ENCODE measurements around the gene A4GALT.
A peak's percentile ranks its signal among the peaks of the same experiment; 100 is the strongest.

The A4GALT gene

DNA sequence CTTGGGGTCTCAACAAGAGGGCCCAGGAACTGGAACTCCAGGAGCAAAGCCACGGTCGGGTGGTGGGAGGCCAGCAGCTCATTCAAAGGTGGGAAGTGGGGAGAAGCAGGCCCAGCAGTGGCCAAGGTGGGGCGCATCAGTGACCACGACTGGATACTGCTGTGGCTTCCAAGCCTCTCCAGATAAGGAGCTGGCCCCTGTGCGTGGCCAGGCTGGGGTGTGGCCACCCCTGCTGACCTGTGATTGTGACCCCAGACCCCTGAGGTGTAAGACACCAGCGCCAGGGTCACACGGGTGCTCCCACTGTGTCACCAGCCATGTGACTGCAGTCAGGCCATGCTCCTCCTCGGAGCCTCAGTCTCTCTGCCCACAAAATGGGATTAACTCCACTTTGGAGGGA lies 20.3 kb downstream of the A4GALT start:
- DNase-seq, result no peak

GRCh38 chr22:42699976-42700352 lies 20.7 kb downstream of the A4GALT start:
- DNase-seq, result no peak

DNA sequence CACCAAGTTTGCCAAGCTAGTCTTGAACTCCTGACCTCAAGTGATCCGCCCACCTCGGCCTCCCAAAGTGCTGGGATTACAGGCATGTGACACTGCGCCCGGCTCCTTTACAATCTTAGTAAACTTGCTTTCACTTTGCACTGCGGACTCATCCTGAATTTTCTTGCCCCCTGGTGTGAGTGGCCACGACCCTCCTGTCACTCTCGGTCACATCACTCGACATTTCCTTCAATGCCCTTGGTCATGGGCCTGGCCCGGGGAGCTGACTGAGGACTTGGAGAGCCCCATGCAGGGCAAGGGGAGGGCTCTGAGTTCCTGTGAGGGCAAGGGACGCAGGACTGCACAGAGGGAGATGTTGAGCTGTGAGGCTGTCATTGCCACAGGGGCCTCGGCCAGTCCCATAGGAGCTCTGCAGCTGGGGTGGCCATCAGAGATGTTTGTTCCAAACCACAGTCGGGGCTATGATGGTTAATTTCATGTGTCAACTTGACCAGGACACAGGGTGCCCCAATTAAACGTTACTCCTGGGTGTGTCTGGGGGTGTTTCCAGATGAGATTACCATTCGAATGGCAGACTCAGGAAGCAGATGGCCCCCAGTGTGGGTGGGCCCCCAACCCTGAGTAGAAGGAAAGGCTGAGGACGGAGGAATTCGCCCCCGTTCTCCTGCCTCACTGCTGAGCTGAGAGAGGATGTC lies 21.2 kb downstream of the A4GALT start:
- DNase-seq, result no peak

DNA sequence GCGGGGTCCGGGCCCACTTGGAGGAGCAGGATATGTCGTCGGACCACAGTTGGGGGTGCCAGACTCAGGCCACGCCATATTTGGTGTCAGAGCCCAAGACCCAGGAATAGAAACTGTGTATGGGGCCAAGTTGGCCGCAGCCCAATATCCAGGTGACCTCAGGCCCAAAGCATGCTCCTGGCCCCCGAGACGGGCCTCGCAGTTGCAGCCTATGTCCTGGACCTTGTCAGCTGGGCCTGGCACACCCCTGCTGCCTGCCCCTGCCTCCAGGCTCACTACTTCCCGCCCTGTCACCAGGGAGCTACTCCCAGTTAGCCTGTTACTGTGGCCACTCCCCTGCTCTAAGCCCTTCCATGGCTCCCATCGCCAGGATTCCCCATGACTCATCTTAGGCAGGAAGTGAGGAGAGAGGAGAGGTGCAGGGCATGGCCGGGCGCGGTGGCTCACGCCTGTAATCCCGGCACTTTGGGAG lies 23.1 kb downstream of the A4GALT start:
- no peak for DNase-seq

DNA sequence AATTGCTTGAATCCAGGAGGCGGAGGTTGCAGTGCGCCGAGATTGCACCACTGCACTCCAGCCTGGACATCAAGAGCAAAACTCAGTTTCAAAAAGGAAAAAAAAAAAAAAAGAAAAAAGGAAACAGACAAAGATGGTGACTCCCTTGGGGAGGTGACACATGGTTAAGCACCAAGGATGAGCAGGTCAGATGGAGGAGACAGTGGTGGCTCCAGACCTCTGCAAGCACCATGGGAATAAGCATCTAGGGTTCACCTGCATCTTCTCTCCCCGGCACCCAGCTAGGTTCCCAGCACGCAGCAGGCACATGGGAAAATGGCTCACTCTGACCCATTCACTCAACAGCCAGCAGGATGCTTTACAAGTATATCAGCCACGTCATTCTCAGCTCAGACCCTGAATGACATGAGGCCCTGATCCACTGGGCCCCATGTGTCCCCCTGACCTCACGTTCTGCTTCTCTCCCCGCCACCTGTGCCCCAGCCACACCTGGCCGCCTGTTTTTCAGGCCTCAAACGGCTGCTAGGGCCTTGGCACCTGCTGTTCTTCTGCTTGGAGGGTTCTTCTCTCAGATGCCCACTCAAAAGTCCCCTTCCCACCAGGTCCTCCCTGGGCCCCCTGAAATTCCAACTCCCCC lies 24.2 kb downstream of the A4GALT start:
- no peak for DNase-seq

GRCh38 chr22:42695294-42695693 lies 25.4 kb downstream of the A4GALT start:
- no peak for DNase-seq

DNA sequence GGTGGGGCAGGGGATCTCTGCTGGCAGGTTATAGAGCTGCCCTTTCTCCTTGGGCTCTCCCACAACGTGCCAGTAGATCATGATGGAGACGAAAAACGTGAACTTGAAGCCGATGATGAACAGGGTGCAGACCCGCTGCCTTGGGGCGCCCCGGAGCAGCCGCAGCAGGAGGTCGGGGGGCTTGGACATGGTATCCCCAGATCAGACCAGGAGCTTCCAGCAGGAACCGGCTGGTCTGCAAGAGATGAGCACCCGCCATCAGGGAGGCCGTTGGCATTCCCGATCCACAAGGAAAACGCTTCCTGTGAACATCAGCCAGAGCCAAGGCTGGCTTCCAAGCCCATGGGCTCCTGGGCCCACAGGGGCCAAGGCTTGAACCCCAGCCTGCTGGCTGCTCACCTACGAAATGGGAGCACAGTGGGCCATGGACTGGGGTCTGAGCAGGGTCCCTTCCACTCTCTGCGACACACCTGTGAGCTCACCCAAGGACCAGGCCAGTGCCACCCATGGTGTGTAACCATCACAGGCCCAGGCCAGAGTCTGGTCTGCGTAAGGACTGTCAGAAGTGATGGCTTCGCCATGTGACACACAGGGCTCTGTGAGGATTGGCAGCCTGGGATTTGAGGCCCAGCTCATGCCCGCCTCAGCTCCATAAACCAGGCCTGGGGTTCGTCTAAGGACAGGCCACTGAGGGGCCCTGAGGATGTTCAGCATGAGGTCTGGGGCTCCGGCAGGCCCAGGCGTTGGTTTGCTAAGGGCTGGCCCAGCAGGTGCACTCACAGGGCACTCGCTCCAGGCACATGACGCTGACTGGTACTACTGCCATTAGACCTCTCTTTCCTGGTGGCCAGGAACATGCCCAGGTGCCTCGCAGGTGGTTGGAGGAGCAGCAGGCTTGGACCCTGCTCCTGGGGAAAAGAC lies 26.6 kb downstream of the A4GALT start:
- DNase-seq, result no peak

DNA sequence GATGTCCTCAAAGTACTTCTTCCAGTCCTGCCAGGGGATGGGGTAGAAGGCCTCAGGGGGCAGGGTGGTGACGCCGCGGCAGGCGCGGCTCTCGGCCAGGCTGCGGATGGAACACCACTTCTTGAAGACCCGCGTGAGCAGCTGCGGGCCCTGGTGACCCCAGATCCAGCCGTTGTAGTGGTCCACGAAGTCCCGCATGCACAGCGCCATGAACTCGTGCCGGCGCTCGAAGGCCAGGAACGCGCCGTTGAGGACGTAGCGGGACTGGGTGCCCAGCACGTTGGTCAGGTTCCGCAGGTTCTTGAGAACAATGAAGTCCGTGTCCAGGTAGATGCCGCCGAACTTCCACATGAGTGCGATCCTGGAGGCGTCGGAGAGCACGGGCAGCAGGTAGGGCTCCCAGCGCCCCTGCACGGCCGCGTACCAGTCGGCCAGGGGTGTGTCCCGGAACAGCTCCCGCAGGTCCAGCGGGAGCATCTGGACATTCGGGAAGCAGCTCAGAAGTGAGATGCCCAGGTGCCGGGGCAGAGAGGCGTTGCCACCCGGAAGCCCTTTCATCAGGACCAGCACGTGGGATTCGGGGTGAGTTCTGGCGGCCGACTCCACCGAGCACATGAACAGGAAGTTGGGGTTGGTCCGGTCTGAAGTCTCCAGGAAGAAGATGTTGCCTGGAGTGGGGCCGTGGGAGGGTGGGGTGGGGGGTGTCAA lies 27.5 kb downstream of the A4GALT start:
- DNase-seq, result no peak

DNA sequence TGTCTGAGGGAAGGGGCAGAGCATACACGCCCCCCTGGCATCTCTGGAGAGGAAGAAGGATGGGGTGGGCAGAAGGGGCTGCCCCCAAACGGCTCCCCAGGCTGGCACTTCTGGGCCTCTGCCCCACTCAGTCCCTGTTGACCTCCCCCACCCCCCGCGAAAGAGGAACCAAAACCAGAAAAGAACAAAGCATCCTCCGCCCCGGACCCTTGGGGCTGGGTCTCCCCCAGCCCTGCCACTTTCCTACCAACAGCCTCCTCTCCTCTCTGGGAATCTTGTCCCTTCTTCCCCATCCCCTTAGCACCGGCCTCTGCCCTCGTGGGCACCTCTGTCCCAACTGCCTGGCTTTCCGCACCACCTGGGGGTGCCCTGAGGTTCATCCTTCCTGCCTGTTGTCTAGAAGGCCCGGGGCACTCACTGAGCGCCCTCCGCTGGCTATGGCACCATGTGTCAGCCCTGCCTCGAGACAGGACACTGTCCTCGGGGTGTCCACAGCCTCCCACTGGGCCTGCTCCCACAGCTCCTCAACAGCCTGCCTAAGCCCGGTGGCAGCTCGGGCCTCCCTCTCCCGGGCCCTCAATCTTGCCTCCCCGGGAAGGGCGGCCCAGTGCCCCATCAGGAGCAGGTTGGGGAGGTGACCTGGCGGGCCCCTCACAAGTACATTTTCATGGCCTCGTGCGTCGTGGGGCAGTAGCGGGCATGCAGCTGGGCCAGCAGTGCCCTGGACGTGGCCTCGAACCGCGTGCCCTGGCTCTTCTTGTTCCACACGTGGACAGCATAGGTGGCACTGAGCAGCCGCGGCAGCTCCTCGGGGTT lies 28.2 kb downstream of the A4GALT start:
- no peak for DNase-seq

- DNase-seq, result no peak
Measured at GRCh38 chr22:42691440-42691839, 29.2 kb downstream of the A4GALT start.

- peak; percentile 66 for DNase-seq
Measured at GRCh38 chr22:42688241-42689211, 32.1 kb downstream of the A4GALT start.

GRCh38 chr22:42686756-42687491 lies 33.7 kb downstream of the A4GALT start:
- DNase-seq, result no peak

GRCh38 chr22:42685941-42686653 lies 34.6 kb downstream of the A4GALT start:
- DNase-seq, result peak; percentile 32

DNA sequence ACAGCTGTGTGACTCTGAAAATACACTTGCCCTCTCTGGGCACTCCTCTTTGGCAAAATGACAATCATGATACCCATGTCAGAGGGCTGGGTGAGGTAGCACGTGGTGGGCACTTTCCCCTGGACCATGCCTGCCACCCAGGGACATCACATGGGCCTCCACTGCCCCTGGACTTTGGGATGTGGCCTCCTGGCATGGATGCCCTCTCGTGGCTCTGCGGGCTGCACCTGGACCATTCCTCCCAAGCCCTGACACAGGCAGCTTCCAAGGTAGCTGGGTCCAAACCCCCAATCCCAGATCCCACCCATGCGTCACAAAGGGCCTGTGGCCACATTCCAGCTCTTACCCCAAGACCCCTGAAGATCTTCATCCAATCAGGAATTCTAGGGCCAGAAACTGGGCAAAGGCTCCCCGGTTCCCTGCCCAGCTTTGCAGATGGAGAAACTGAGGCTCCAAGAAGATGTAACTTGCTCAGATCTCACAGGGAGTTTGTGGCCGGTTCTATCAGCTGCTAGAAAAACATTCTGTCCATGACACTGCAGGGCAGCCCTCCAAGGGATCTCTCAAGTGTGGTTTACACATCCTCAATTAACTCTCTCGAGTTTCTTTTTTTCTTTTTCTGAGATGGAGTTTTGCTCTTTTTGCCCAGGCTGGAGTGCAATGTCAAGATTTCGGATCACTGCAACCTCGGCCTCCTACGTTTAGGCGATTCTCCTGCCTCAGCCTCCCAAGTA lies 36.0 kb downstream of the A4GALT start:
- no peak for DNase-seq

GRCh38 chr22:42683578-42684283 lies 36.9 kb downstream of the A4GALT start:
- no peak for DNase-seq

DNA sequence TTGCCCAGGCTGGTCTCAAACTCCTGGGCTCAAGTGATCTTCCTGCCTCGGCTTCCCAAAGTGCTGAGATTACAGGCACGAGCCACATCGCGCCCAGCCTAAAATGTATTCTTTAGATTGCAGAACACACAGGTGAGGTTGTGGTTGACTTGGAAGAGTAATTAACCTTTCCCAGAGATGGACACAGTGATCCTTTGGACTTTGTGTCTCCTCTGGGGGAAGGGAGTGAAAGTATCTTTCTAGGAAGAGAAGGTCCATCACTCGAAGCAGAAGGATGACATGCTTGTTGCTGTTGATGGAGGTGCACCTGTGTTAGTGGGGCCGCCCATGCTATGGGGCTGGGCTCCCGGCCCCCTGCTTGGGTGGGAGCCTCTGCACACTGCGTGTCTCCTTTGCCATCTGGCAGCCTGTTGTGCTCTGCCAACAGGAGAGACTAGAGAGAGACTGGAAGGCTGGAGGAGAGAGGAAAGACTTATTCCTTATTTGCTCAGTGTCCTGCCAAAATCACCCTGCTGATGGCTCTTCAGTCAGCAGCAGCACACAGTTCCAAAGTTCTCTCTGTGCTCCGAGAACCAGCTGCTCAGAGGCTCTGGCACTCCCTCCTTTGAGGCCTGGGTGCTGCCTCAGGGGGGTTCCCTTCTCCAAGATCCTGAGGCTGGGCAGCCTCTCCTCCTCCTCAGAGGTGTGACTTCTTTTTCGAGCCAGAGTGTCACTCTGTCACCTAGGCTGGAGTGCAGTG lies 38.4 kb downstream of the A4GALT start:
- DNase-seq, result no peak

DNA sequence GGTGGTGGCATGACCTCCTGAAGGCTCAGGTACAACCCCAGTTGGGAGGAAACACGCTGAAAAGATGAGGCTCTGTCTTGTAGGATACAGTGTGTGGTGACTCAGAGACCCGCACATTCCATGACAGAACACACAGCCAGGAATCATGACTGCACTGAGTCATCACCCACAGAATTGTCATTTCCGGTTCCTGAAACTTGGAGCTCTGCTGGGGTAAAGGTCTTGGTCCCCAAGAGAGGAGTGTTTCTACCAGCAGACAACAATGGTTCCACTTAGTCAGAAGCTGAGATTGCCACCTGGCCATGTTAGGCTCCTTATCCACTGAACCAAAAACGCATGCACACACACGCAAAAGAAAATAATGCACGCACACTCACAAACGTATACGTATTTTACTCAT lies 40.0 kb downstream of the A4GALT start:
- no peak for DNase-seq
